ENCODE data around the gene JAML.

DNA sequence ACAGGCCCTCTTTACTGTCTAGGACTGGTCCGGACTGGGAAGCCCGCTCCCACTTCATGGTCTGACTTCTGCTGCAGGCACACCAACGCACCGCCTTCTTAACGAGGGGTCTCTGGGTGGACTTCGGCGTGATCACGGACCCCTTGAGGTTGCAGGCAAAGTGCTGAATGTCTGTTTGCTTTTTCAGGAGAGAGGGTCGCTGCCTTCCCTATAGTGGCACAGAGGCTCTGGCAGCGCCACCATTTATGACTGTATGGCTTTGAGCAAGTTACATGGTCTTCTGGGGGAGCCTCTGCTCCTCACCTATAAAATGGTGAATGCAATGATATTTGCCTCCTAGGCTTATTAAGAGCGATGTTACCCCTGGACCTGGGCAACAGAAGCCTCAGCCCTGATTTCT is 70.8 kb downstream of the JAML start:
- TF ChIP-seq CTCF (conservative IDR thresholded peaks at IDR 0.05; ENCODE audit: low read depth, low read length) (no peak), POLR2A (IDR thresholded peaks at IDR 0.05; ENCODE audit: low read depth, low read length) (no peak)
